Fibroblast of mammary gland (primary cell): Measurements from ENCODE around the gene SPTBN5.
A peak's percentile ranks its signal among the peaks of the same experiment; 100 is the strongest.

Source experiments
- DNase-seq: peaks from one replicate; pipeline ENCODE4 v3.0.0-alpha.2; 2010; ENCODE audit warnings: low read depth
- H3K4me3 ChIP-seq: 2 replicates; pipeline ENCODE4 v1.5.1; 2011; ENCODE audit warnings: low read depth, mild to moderate bottlenecking, low read length, moderate library complexity; ENCODE audit not compliant: control insufficient read depth
- CTCF ChIP-seq: conservative IDR thresholded peaks from 2 replicates; pipeline ENCODE4 v1.5.1; 2011; ENCODE audit warnings: low read depth, low read length, inconsistent platforms; ENCODE audit not compliant: control insufficient read depth, insufficient read depth

The SPTBN5 gene

GRCh38 chr15:41809121-41809520 lies 84.7 kb downstream of the SPTBN5 start:
- TF ChIP-seq CTCF, result no peak
- no peak overlapping the region for H3K4me3 ChIP-seq
- DNase-seq, result peak; percentile 39

DNA sequence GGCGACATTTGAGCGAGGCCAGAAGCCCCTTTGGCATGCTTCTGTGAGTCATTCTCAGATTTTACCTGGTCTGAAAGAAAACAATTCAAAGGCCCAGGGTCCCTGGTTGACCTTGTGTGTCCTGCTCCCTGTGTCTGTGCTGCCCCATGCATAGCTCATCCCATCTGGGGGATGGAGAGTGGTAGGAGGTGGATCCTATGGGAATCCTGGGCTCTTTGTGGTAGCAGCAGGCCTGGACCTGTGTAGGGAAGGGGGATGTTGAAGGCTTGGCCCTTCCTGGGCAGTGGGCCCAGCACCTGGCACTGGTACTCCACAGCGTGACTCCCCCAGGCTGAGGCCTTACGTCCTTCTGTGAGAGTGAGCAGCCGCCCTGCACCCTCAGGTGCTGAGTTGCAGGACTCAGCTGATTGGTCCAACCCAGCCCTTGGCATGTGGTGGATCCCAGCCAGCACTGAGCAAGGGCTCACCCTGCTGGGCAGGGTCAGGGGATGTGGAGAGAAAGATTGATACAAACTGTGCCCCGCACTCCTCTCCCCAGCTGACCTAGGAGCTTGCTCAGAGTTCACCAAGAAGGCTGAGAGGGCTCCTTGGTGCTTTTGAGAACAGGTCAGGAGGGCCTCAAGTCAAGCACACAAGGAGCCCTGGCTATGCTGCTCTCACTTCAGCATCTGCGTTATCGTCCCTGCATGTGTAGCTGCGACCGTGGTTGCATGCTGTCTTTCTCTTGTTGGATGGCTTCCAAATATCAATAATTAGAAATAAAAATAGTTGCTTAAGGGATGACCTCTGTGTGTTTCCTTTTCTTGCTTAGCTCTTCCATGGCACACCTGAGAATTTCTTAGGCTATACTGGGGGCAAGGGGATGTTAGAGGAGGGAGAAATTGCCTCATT lies 87.3 kb downstream of the SPTBN5 start:
- no peak for TF ChIP-seq CTCF
- H3K4me3 ChIP-seq, result no peak overlapping the region
- no peak for DNase-seq

DNA sequence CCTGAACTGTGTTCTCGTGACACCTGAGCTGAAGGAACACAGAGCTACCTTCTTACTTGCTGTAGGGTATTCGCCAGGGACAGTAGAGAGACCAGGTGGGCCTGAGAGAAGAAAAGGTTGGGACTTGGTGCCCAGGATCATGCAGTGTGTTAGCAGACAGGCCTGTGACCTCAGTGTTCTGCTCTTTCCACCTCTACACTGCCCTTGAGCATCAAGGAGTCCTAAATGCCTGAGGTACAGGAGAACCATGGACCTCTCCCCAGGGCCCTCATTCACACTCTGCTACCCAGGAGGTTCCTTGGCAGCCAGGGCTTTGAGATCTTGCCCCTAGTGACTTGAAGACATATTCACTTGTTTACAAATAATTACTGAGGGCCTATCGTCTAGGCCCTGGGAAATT lies 88.1 kb downstream of the SPTBN5 start:
- H3K4me3 ChIP-seq, result no peak overlapping the region
- DNase-seq, result no peak
- TF ChIP-seq CTCF, result no peak

DNA sequence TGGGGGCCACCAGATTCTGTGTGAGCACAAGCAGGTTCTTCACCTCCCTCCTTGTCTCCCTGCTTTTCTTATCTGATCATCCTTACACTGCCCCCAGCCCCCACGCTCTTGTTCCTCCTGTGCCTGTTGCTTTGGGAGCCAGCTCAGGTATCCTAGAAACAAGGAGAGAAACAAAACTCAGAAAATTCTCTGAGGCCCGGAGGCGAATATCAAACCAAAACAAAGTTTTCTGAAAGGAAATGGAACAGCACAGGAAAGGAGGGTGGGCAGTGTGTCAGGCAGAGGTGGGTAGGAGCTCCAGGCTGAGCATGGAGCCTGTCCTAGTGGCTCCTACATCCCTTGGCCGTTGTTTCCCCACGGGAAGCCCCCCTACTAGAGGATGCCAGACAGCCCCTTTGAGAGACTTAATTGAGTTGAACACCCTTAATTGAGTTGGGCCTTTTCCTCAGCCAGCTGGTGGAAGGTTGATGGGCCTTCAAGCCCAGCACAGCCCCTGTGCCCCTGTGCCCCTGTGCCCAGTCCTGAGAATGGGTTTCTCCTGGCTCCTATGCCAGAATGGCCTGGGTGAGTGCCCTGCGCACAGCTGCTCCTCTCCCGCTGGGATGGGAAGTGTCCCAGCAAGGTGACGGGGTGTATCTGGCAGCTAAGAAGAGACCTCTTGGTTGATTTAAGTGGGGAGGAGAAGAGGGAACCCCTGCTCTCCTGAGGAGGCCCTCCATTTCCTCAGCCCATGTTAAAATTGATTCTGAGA lies 88.8 kb downstream of the SPTBN5 start:
- no peak for TF ChIP-seq CTCF
- H3K4me3 ChIP-seq, result no peak overlapping the region
- no peak for DNase-seq

GRCh38 chr15:41804361-41804760 lies 89.5 kb downstream of the SPTBN5 start:
- no peak for DNase-seq
- H3K4me3 ChIP-seq, result no peak overlapping the region
- TF ChIP-seq CTCF, result no peak

DNA sequence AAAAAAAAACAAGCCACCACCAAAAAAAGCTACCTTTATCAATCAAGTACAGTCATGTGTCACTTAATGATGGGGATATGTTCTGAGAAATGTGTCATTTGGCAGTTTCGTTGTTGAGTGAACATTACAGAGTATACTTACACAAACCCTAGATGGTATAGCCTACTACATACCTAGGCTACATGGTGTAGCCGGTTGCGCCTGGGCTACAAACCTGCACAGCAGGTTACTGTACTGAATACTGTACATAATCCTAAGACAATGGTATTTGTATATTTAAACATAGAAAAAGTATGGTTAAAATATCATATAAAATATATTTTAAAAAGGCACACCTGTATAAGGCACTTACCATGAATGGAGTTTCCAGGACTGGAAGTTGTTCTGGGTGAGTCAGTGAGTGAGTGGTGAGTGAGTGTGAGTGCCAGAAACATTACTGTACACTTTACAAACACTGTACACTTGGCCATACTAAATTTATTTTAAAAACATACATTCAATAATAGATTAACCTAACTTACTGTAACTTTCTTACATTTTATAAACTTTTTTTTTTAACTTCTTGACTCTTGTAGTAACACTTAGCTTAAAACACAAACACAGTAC lies 91.9 kb downstream of the SPTBN5 start:
- DNase-seq, result peak; percentile 69
- no peak overlapping the region for H3K4me3 ChIP-seq
- no peak for TF ChIP-seq CTCF
